K562 (cell line): ENCODE results near the gene VASH1. TPM values are rescaled to one million over a fixed set of nuclear protein-coding genes. Genes with fewer than 3 reads are reported as not detected.

Experiments used
- ATAC-seq: fragments of 200-7000 bp; cut with Tn5 transposase; 3 replicates; pipeline ENCODE4 v1.9.1; 2020; ENCODE audit warnings: moderate library complexity
- BruUV-seq: library from RNA; stranded (reverse); fragments of 400-500 nt; replicated peaks from 2 replicates; lab custom pipeline; 2021; lab: Mats Ljungman, UMichigan
- CTCF ChIA-PET: fragments of 300-600 bp; formaldehyde crosslinking; extraction: SDS; loops from one replicate; lab custom pipeline; 2021; ENCODE audit warnings: low intra/inter-chr PET ratio; lab: Yijun Ruan, JAX
- POLR2A ChIA-PET: fragments of 300-600, 350-650 bp; sonication (Branson Sonifier 250); formaldehyde crosslinking; extraction: SDS; loops from one replicate; lab custom pipeline; 2021; ENCODE audit warnings: antibody characterized with exemption, inconsistent platforms; lab: Yijun Ruan, JAX
- DNase-seq, 4 experiments: peaks; one replicate each; pipeline versions ENCODE4 v3.0.0 to v3.0.0-alpha.2; 2011 to 2018; ENCODE audit warnings: low spot score in 3 of 4, mixed read lengths in 3 of 4; ENCODE audit errors: extremely low read depth in 1 of 4
- FAIRE-seq: peaks from 2 replicates; lab custom pipeline; 2011; peaks lifted over from hg19 to GRCh38; lab: Jason Lieb, UNC
- H2AFZ ChIP-seq: 2 replicates; pipeline ENCODE4 v1.6.0; 2011; ENCODE audit warnings: low read depth, low read length, control low read depth, inconsistent platforms
- H3K27ac ChIP-seq: fragments of 200-600 bp; 3 replicates; pipeline ENCODE4 v1.8.0; 2011; ENCODE audit warnings: low read depth, mild to moderate bottlenecking, control low read depth, inconsistent platforms, low read length, moderate library complexity, mixed read lengths; ENCODE audit errors: extremely low read depth
- H3K27me3 ChIP-seq, 2 experiments: fragments of 300-600 bp in 1 of 2; 2 replicates in 1 of 2; 3 replicates in 1 of 2; pipeline versions ENCODE4 v1.6.0 to v1.8.0; 2011; ENCODE audit warnings: inconsistent platforms in 2 of 2, low read length in 2 of 2, mild to moderate bottlenecking in 1 of 2, mixed read lengths in 1 of 2, moderate library complexity in 1 of 2; ENCODE audit not compliant: control insufficient read depth in 2 of 2, insufficient read depth in 2 of 2
- H3K36me3 ChIP-seq: fragments of 300-600 bp; 3 replicates; pipeline ENCODE4 v1.8.0; 2011; ENCODE audit warnings: mild to moderate bottlenecking, low read length, inconsistent platforms; ENCODE audit not compliant: control insufficient read depth, insufficient read depth
- H3K4me1 ChIP-seq, 2 experiments: fragments of 200-600 bp in 1 of 2; replicated peaks in 1 of 2; 2 replicates in 1 of 2; 3 replicates in 1 of 2; pipeline versions ENCODE4 v1.5.1 to v1.8.0; 2011; ENCODE audit warnings: inconsistent platforms in 2 of 2, low read length in 2 of 2, mild to moderate bottlenecking in 1 of 2, mixed read lengths in 1 of 2, moderate library complexity in 1 of 2; ENCODE audit not compliant: control insufficient read depth in 2 of 2, insufficient read depth in 2 of 2
- H3K4me2 ChIP-seq: 2 replicates; pipeline ENCODE4 v1.6.1; 2011; ENCODE audit warnings: low read length, control low read depth, inconsistent platforms, mixed read lengths; ENCODE audit not compliant: insufficient read depth
- H3K4me3 ChIP-seq: fragments of 200-600 bp; sonication (generic), shearing (Covaris generic); 2 replicates; pipeline ENCODE4 v1.5.1; 2016; ENCODE audit warnings: control low read depth, inconsistent platforms
- H3K79me2 ChIP-seq: fragments of 200-600 bp; 3 replicates; pipeline ENCODE4 v1.8.0; 2011; ENCODE audit warnings: low read length, inconsistent platforms; ENCODE audit not compliant: control insufficient read depth, insufficient read depth
- H3K9ac ChIP-seq, 2 experiments: 2 replicates each; pipeline versions ENCODE4 v1.6.0 to v1.6.1; 2011; ENCODE audit warnings: low read depth in 2 of 2, low read length in 2 of 2, control low read depth in 1 of 2, inconsistent platforms in 1 of 2, mild to moderate bottlenecking in 1 of 2, mixed read lengths in 1 of 2; ENCODE audit not compliant: insufficient read depth in 1 of 2
- H3K9me1 ChIP-seq: one replicate; pipeline ENCODE4 v1.6.0; 2011; ENCODE audit warnings: inconsistent platforms, mild to moderate bottlenecking, low read length, moderate library complexity; ENCODE audit not compliant: control insufficient read depth, insufficient read depth
- H3K9me3 ChIP-seq: replicated peaks from 2 replicates; pipeline ENCODE4 v1.5.1; 2011; ENCODE audit warnings: low read depth, low read length, inconsistent platforms; ENCODE audit not compliant: control insufficient read depth, insufficient read depth
- H4K20me1 ChIP-seq: replicated peaks from 2 replicates; pipeline ENCODE4 v1.6.1; 2011; ENCODE audit warnings: low read length, inconsistent platforms, mixed read lengths; ENCODE audit not compliant: control insufficient read depth, insufficient read depth
- ELF4 ChIP-seq: fragments of 450-650 bp; formaldehyde crosslinking; IDR thresholded peaks from 2 replicates; pipeline ENCODE4 v1.4.0; 2022; ENCODE audit warnings: missing genetic modification characterization
- MGA ChIP-seq: fragments of 450-650 bp; IDR thresholded peaks from 2 replicates; pipeline ENCODE4 v1.6.1; 2016; ENCODE audit warnings: mild to moderate bottlenecking, moderate library complexity
- SMC3 ChIP-seq: conservative IDR thresholded peaks from 2 replicates; pipeline ENCODE4 v1.6.1; 2011; ENCODE audit warnings: low read depth, low read length, improper control_type of control experiment; ENCODE audit not compliant: insufficient read depth
- ZNF639 ChIP-seq, 2 experiments: fragments of 200-800 bp in 1 of 2; sonication (Bioruptor generic) in 1 of 2; sonication (generic) in 1 of 2; formaldehyde crosslinking in 1 of 2; IDR thresholded peaks in 1 of 2; conservative IDR thresholded peaks in 1 of 2; 2 replicates each; pipeline versions ENCODE4 v1.5.0 to v1.6.1; 2016 to 2020; ENCODE audit warnings: missing compliant biosample characterization in 1 of 2, missing genetic modification characterization in 1 of 2, missing genetic modification reagents in 1 of 2
- WGBS: fragments of 100-300 bp; shearing (Covaris generic); methylation state at CpG from one replicate; pipeline ENCODE4 v1.1.6; 2016; ENCODE audit warnings: low coverage, mixed read lengths; ENCODE audit not compliant: insufficient coverage; ENCODE audit errors: missing lambda C conversion rate; 5-methylcytosine and 5-hydroxymethylcytosine counted together
- in situ Hi-C: fragments of 300-500 bp; cut with MboI; formaldehyde crosslinking; loops from 4 replicates; pipeline ENCODE4 v1.15.0; 2018; ENCODE audit warnings: inconsistent platforms, mixed read lengths
- intact Hi-C: fragments of 100-400 bp; cut with micrococcal nuclease; formaldehyde crosslinking; loops from 2 replicates; pipeline ENCODE4 v1.14.2; 2022
- polyA plus RNA-seq, 8 experiments: library from polyadenylated mRNA; depleted of rRNA in 4 of 8; stranded (reverse) in 5 of 8; unstranded in 3 of 8; fragments of >200 nt; fragmentation: Nextera tagmentation in 2 of 8; fragmentation: Illumina TruSeq in 1 of 8; extraction: Ambion mirVana in 2 of 8; extraction: Trizol in 1 of 8; gene quantifications; 2 replicates each; pipeline versions ENCODE4 v1.2.1 to v1.2.3, GENCODE V29; 2011 to 2014; ENCODE audit warnings: inconsistent platforms in 1 of 8, missing spikeins in 1 of 8
- total RNA-seq, 7 experiments: library from RNA; depleted of rRNA in 6 of 7; stranded (reverse); fragments of >200 nt in 6 of 7; fragmentation: Illumina TruSeq in 2 of 7; extraction: Trizol in 2 of 7; gene quantifications; 2 replicates each; pipeline versions ENCODE4 v1.2.1 to v1.2.3, GENCODE V29; 2011 to 2021; ENCODE audit warnings: low replicate concordance in 1 of 7

The VASH1 gene
- total and polyA plus RNA-seq, 9 of the 15 experiments (the other 6 are each of a cell fraction or from before 2014, with no cell fraction given): 0.01 to 0.43 (median 0.13) TPM; not detected in 1

GRCh38 chr14:76716285-76716684, 45.0 kb upstream of the VASH1 start (continued):
- TF ChIP-seq ELF4 (CRISPR knock-in tag) (no peak), ZNF639 (CRISPR knock-in tag; conservative IDR thresholded peaks at IDR 0.05 in 1 of 2, IDR thresholded peaks at IDR 0.05 in 1 of 2) (no peak)
- TF ChIP-seq, all 486 proteins: peak for 0

GRCh38 chr14:76717508-76718290, 43.6 kb upstream of the VASH1 start:
- Histone ChIP-seq H3K36me3 (no peaks in the 10 kb centered on the region), H3K27me3 (peaks cover 2 to 6% of the 10 kb centered on the region in 2 experiments; a peak in 2 of 5 replicates), H3K9ac (no peak overlapping the region), H3K4me1 (peaks cover 0 to 5% of the 10 kb centered on the region in 2 experiments; a peak in 3 of 5 replicates), H3K79me2 (no peaks in the 10 kb centered on the region), H3K9me1 (no peaks in the 10 kb centered on the region), H3K4me2 (no peak overlapping the region), H2AFZ (no peak overlapping the region), H3K9me3 (no peaks in the 10 kb centered on the region), H3K27ac (no peak overlapping the region), H3K4me3 (no peak overlapping the region), H4K20me1 (no peaks in the 10 kb centered on the region)
- POLR2A ChIA-PET: interaction anchor here (0.5 to 0.6 kb wide), 2 partner anchors 15 to 184 kb away, joined by 3 to 4 read pairs; no protein-coding TSS in a partner anchor
- intact Hi-C loops (no loop called here), in situ Hi-C loops (loop anchor here (10.0 to 25.0 kb wide), 2 partner anchors 147 to 345 kb away; no protein-coding TSS in a partner anchor)
- no peak for FAIRE-seq
- TF ChIP-seq MGA: peak; percentile 40; the same call in 1 of the 2 replicates
- TF ChIP-seq SMC3: no peak
- no TSS peak for BruUV-seq
- ATAC-seq: no peak
- 30% methylated on average over 9 of the region's 9 CpGs for WGBS
- no peak for DNase-seq
- CTCF ChIA-PET: no interaction called here
